H1 (cell line): Measurements from ENCODE around the gene TGFBI. TPM values are rescaled to one million over a fixed set of nuclear protein-coding genes. Genes with fewer than 3 reads are reported as not detected.

Experiments
- CHD1 ChIP-seq: IDR thresholded peaks from 2 replicates; pipeline ENCODE4 v1.6.1; 2012; ENCODE audit warnings: low read depth, low read length, improper control_type of control experiment
- CHD7 ChIP-seq: fragments of 300-600 bp; sonication (generic); IDR thresholded peaks from 2 replicates; pipeline ENCODE4 v1.7.1; 2012; ENCODE audit warnings: low read length, moderate library complexity, mild to moderate bottlenecking, inconsistent platforms; ENCODE audit not compliant: insufficient replicate concordance
- CTBP2 ChIP-seq: IDR thresholded peaks from 2 replicates; pipeline ENCODE4 v1.7.0; 2011; ENCODE audit warnings: borderline replicate concordance, mild to moderate bottlenecking, moderate library complexity, mixed read lengths, low read length; ENCODE audit not compliant: insufficient read depth, insufficient read length
- HDAC2 ChIP-seq, 2 experiments: fragments of 300-600 bp in 1 of 2; sonication (generic) in 1 of 2; IDR thresholded peaks; 2 replicates each; pipeline ENCODE4 v1.6.1; 2011 to 2012; ENCODE audit warnings: low read depth in 2 of 2, low read length in 2 of 2, mild to moderate bottlenecking in 2 of 2, moderate library complexity in 2 of 2, borderline replicate concordance in 1 of 2, inconsistent platforms in 1 of 2
- KDM5A ChIP-seq: fragments of 200-600 bp; IDR thresholded peaks from 2 replicates; pipeline ENCODE4 v1.7.1; 2012; ENCODE audit warnings: mild to moderate bottlenecking, low read length, inconsistent platforms, mixed read lengths
- RNF2 ChIP-seq: fragments of 200-900, 300-1000 bp; sonication (generic); IDR thresholded peaks from 2 replicates; pipeline ENCODE4 v1.7.1; 2016; ENCODE audit warnings: borderline replicate concordance, low read depth, mild to moderate bottlenecking, antibody characterized with exemption, low read length; ENCODE audit not compliant: poor library complexity, severe bottlenecking; ENCODE audit errors: missing control alignments
- SIX5 ChIP-seq: IDR thresholded peaks from 2 replicates; pipeline ENCODE4 v1.6.1; 2011; ENCODE audit warnings: mild to moderate bottlenecking, low read depth, low read length
- TAF7 ChIP-seq: optimal IDR thresholded peaks from 2 replicates; pipeline ENCODE3; 2011; ENCODE audit warnings: low read depth, mild to moderate bottlenecking, inconsistent platforms, low read length, moderate library complexity, borderline replicate concordance
- TEAD4 ChIP-seq: IDR thresholded peaks from 2 replicates; pipeline ENCODE4 v1.6.1; 2012; ENCODE audit warnings: low read depth, low read length, inconsistent platforms, mixed read lengths
- polyA plus RNA-seq, 7 experiments: library from polyadenylated mRNA; depleted of rRNA in 3 of 7; stranded (reverse) in 5 of 7; unstranded in 2 of 7; fragments of >200 nt in 5 of 7; fragments of 200-250 nt in 2 of 7; gene quantifications; 1 replicate in 5 of 7; 2 replicates in 1 of 7; 4 replicates in 1 of 7; pipeline versions ENCODE4 v1.2.1 to v1.2.3, GENCODE V29; 2011 to 2013; ENCODE audit warnings: missing spikeins in 2 of 7, mixed read lengths in 2 of 7
- total RNA-seq: library from RNA; stranded (reverse); fragmentation: NEBNext Ultra II Directional; extraction: Animal tissue kit (Norgen Biotek cat#: 25700); gene quantifications from 2 replicates; pipeline ENCODE4 v1.2.1, GENCODE V29; 2021
- TF ChIP-seq, protein P1 (sequence below): IDR thresholded peaks from 2 replicates; pipeline ENCODE4 v1.6.1; 2012; ENCODE audit warnings: inconsistent platforms

TGFBI gene
- total and polyA plus RNA-seq, 2 of the 8 experiments (the other 6 are each of a cell fraction or from before 2014, with no cell fraction given), result 6.0 to 8.5 TPM

GRCh38 chr5:136039202-136039601 is 10.4 kb downstream of the TGFBI start (continued):
- TF ChIP-seq CHD7, result no peak
- TF ChIP-seq TAF7, result no peak
- no peak for TF ChIP-seq CHD1
- no peak for TF ChIP-seq RNF2
- no peak for TF ChIP-seq HDAC2 (IDR thresholded peaks at IDR 0.05; ENCODE audit: borderline replicate concordance in 1 of 2, low read depth in 2 of 2, low read length in 2 of 2)
- TF ChIP-seq SIX5, result no peak
- TF ChIP-seq TEAD4, result no peak
- TF ChIP-seq, protein P1, sequence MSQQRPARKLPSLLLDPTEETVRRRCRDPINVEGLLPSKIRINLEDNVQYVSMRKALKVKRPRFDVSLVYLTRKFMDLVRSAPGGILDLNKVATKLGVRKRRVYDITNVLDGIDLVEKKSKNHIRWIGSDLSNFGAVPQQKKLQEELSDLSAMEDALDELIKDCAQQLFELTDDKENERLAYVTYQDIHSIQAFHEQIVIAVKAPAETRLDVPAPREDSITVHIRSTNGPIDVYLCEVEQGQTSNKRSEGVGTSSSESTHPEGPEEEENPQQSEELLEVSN, result no peak
- TF ChIP-seq CTBP2, result no peak
- TF ChIP-seq KDM5A, result no peak
